Transverse colon (tissue), 4 donors: ENCODE results near the gene ACTN4. TPM values are rescaled to one million over a fixed set of nuclear protein-coding genes. Genes with fewer than 3 reads are reported as not detected.

Source experiments
- DNase-seq: peaks from one replicate; pipeline ENCODE4 v3.0.0-alpha.2; 2019
- H3K27ac ChIP-seq, 4 donors: fragments of 200-600 bp; sonication (generic); 2 replicates each; pipeline ENCODE4 v1.5.1; 2016 to 2018; ENCODE audit warnings: inconsistent platforms in 4 of 4
- H3K27me3 ChIP-seq: fragments of 200-600 bp; sonication (generic); 2 replicates; pipeline ENCODE4 v1.5.1; 2017; ENCODE audit warnings: inconsistent platforms
- H3K36me3 ChIP-seq, 4 donors: fragments of 200-600 bp; sonication (generic); 2 replicates each; pipeline ENCODE4 v1.5.1; 2017 to 2019; ENCODE audit warnings: inconsistent platforms in 4 of 4
- H3K4me1 ChIP-seq, 4 donors: fragments of 200-600 bp; sonication (generic); 2 replicates each; pipeline ENCODE4 v1.5.1; 2017 to 2020; ENCODE audit warnings: inconsistent platforms in 4 of 4
- H3K4me3 ChIP-seq, 4 donors: fragments of 200-600 bp; sonication (generic); 1 replicate in 1 of 4; 2 replicates in 3 of 4; pipeline versions ENCODE4 v1.5.1 to v1.6.1; 2017 to 2019; ENCODE audit warnings: inconsistent platforms in 4 of 4
- H3K9me3 ChIP-seq, 2 donors: fragments of 200-600 bp; sonication (generic); 2 replicates each; pipeline ENCODE4 v1.5.1; 2017 to 2019; ENCODE audit warnings: inconsistent platforms in 2 of 2
- EP300 ChIP-seq: sonication (generic); formaldehyde crosslinking; IDR thresholded peaks from one replicate; pipeline ENCODE4 v1.6.1; 2017; ENCODE audit warnings: antibody characterized with exemption, low read depth
- POLR2A ChIP-seq: fragments of 450-650 bp; IDR thresholded peaks from one replicate; pipeline ENCODE4 v1.6.1; 2016; ENCODE audit warnings: antibody characterized with exemption, mild to moderate bottlenecking, moderate library complexity
- POLR2AphosphoS5 ChIP-seq, 3 donors: sonication (generic); formaldehyde crosslinking; IDR thresholded peaks; one replicate each; pipeline ENCODE4 v1.6.1; 2016; ENCODE audit warnings: antibody characterized with exemption in 3 of 3
- WGBS, 2 donors: methylation state at CpG; one replicate each; pipeline ENCODE4 v1.1.5; 2018; ENCODE audit warnings: low coverage in 1 of 2; 5-methylcytosine and 5-hydroxymethylcytosine counted together
- in situ Hi-C, 4 donors: fragments of 200-750 bp; cut with MboI; loops; one replicate each; pipeline versions ENCODE4 v1.15.0 to v1.15.1; 2017; ENCODE audit warnings: low sequenced_read_pairs in 3 of 4, low pct_ligation_motif_present in 1 of 4, low pct_unique_long_range_greater_than_20kb in 1 of 4
- intact Hi-C: fragments of 100-400 bp; cut with DNase I; formaldehyde crosslinking; loops from one replicate; pipeline ENCODE4 v1.15.1; 2023; ENCODE audit warnings: low total_unique reads
- total RNA-seq, 4 donors: library from RNA; depleted of rRNA; stranded (reverse); fragments of >200 nt; gene quantifications; one replicate each; pipeline ENCODE4 v1.1.0, GENCODE V29; 2016
- TF ChIP-seq, protein P1 (sequence below), 5 experiments: fragments of 200-600 bp in 3 of 5; fragments of 450-650 bp in 2 of 5; sonication (generic) in 3 of 5; IDR thresholded peaks; 1 replicate in 2 of 5; 2 replicates in 3 of 5; pipeline ENCODE4 v1.5.1; 2016 to 2017; ENCODE audit warnings: antibody characterized with exemption in 5 of 5, inconsistent platforms in 3 of 5, mild to moderate bottlenecking in 2 of 5, moderate library complexity in 1 of 5

Gene ACTN4
- total RNA-seq, 4 donors from 2014 or later, result 458 to 1,080 (median 723) TPM

DNA sequence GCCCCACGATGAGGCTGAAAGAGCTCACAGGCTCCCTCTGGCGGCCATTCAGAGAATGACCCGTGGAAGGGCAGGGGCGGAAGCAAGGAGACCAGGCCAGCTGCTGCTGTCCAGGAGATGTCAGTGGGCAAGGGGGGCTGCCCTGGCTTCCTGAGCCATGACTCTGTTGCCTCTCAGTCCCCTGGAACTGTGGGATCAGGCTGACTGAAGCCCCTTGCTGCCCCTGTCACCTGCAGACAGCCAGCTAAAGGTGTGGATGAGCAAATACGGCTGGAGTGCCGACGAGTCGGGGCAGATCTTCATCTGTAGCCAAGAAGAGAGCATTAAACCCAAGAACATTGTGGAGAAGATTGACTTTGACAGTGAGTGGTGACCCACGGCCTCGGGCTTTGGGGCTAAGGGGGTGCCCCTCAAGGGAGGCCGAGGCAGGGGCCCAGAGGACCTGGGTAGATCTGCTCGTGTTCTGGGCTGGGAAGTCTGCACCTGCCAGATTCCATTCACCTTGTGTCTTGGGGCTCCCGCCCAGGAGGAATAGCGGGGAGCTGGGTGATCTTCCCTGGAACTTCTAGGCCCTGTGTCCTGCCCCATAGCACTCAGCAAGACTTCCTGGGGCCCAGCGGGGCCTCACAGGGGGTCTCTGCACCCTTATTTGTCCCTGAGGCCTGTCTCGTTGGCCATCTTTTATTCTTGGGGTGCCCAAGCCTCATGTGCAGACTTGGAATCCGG is 12.5 kb upstream of the ACTN4 start:
- Histone ChIP-seq H3K4me1 (peaks cover 7 to 34% (median 22%) of the 10 kb centered on the region in 4 donors), H3K9me3 (no peaks in the 10 kb centered on the region), H3K27me3 (no peaks in the 10 kb centered on the region), H3K36me3 (peaks cover 0 to 24% (median 12%) of the 10 kb centered on the region in 4 donors), H3K27ac (peak overlapping the region; percentile 24 to 82 (median 74)), H3K4me3 (no peak overlapping the region)
- intact Hi-C loops (loop anchor here (10.0 kb wide), 1 partner anchor 230 kb away; the partner anchor contains the start of gene FAM98C), in situ Hi-C loops (no loop called here)
- DNase-seq, result peak; percentile 86
- TF ChIP-seq, protein P1, sequence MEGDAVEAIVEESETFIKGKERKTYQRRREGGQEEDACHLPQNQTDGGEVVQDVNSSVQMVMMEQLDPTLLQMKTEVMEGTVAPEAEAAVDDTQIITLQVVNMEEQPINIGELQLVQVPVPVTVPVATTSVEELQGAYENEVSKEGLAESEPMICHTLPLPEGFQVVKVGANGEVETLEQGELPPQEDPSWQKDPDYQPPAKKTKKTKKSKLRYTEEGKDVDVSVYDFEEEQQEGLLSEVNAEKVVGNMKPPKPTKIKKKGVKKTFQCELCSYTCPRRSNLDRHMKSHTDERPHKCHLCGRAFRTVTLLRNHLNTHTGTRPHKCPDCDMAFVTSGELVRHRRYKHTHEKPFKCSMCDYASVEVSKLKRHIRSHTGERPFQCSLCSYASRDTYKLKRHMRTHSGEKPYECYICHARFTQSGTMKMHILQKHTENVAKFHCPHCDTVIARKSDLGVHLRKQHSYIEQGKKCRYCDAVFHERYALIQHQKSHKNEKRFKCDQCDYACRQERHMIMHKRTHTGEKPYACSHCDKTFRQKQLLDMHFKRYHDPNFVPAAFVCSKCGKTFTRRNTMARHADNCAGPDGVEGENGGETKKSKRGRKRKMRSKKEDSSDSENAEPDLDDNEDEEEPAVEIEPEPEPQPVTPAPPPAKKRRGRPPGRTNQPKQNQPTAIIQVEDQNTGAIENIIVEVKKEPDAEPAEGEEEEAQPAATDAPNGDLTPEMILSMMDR (IDR thresholded peaks at IDR 0.05), result peak; percentile 95 to 97 (median 96)
- TF ChIP-seq EP300 (no peak), POLR2AphosphoS5 (IDR thresholded peaks at IDR 0.05) (peak in 2 of 3 donors; percentile 7 to 15)
- WGBS, 2 donors, result 20 to 64% methylated on average over 1 to 17 of the region's 17 CpGs

DNA sequence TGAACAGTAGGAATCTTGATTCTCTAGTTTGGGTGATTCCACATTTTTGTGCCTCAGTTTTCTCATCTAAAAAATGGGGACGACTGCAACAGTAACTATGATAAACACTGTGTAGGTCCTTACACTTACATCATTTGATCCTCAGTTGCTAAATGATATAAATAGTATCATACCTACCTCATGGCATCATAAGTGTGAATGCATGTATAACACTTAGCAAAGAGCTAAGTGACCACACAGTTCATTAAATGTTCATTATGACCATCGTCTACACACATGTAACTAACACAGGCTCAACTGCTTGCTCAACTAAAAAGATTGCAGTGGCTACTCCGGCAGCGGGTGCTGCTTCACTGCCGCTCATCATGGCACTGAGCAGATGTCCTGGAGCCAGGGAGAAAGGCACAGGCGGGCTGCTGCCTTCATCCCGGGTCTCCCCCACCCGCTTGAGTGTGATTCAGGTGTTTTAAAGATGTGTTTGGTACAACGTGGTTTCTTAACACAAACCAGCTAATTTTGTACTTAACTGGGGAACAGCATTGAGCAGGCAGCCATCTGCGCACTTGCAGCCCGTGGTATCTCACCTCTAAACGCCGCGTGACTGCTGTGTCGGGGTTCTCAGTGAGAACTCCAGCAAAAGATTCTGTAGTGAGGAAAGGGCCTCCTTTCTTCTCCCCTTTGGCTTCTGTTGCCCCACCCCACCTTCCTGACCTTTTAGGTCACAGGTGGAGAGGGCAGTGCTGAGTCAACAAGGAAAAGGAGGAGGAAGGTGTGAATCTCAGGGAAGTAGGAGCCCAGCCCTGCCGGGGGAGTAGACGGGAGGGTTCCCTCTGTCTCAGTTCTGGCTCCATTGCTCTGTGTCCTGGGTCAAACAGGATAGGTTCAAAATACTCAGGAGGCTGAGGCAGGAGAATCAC is 11.7 kb upstream of the ACTN4 start:
- no peaks in the 10 kb centered on the region for H3K9me3 ChIP-seq
- 78 to 86% methylated on average over 8 to 17 of the region's 17 CpGs for WGBS, 2 donors
- no peak for DNase-seq
- peak overlapping the region; percentile 69 to 82 (median 78) for H3K27ac ChIP-seq
- H3K36me3 ChIP-seq, result peaks cover 0 to 18% (median 8%) of the 10 kb centered on the region in 4 donors
- intact Hi-C loops (loop anchor here (10.0 kb wide), 1 partner anchor 231 kb away; the partner anchor contains the start of gene FAM98C), in situ Hi-C loops (no loop called here)
- H3K4me1 ChIP-seq, result peaks cover 7 to 41% (median 24%) of the 10 kb centered on the region in 4 donors
- H3K4me3 ChIP-seq, result no peak overlapping the region
- TF ChIP-seq, protein P1 (IDR thresholded peaks at IDR 0.05), result no peak
- no peak for TF ChIP-seq EP300
- TF ChIP-seq POLR2A, result no peak
- TF ChIP-seq POLR2AphosphoS5 (IDR thresholded peaks at IDR 0.05), result no peak
- no peaks in the 10 kb centered on the region for H3K27me3 ChIP-seq

DNA sequence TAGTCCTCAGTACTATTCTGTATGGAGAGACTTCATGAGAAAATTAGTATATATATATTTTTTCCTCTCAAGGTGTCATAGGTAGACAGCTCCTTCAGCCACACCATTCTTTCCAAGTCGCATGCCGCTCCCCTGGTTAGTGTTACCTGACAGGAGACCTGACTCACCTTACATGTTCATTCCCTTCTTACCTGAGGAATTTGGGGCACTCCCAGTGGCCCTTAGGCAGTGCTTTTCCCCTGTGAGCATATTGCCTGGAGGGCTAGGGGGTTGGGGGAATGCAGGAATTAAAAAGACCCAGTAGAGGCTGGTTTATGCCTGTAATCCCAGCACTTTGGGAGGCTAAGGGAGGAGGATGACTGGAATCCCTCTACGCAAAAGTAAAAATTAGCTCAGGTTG is 9.0 kb upstream of the ACTN4 start:
- H3K4me1 ChIP-seq, result peaks cover 7 to 56% (median 33%) of the 10 kb centered on the region in 4 donors
- intact Hi-C loops, result loop anchor here (10.0 kb wide), 1 partner anchor 234 kb away; the partner anchor contains the start of gene FAM98C
- no peaks in the 10 kb centered on the region for H3K9me3 ChIP-seq
- in situ Hi-C loops, result no loop called here
- peaks cover 0 to 3% (median 0%) of the 10 kb centered on the region in 4 donors for H3K36me3 ChIP-seq
- 98% methylated on average over 3 of the region's 3 CpGs; no CpG with 5 or more reads in 1 of the 2 donors for WGBS, 2 donors
- H3K27ac ChIP-seq, result peak overlapping the region in 2 of 4 donors; percentile 15 to 27
- H3K27me3 ChIP-seq, result no peaks in the 10 kb centered on the region
- TF ChIP-seq POLR2A, result no peak
- no peak for TF ChIP-seq EP300
- TF ChIP-seq POLR2AphosphoS5 (IDR thresholded peaks at IDR 0.05), result no peak
- TF ChIP-seq, protein P1 (IDR thresholded peaks at IDR 0.05), result no peak
- DNase-seq, result no peak
- no peak overlapping the region for H3K4me3 ChIP-seq

DNA sequence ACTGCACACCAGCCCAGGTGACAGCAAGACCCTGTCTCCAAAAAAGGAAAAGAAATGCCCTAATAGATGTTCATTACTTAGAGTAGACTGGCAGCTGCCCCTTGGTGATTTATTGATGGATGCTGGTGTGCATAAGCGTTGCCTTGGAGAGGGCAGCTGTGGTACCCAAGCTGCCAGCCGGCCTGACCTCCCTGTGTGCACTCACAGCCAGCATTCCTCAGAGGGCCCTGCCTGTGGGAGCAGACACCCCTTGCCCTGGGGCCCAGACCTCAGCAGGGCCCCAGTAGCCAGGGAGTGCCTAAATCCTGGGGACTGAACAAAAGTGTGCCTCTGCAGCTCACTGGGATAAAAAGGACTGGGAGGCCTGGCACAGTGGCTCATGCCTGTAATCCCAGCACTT is 7.8 kb upstream of the ACTN4 start:
- Histone ChIP-seq H3K27ac (peak overlapping the region; percentile 59 to 76 (median 70)), H3K4me1 (peaks cover 7 to 60% (median 33%) of the 10 kb centered on the region in 4 donors), H3K9me3 (no peaks in the 10 kb centered on the region), H3K27me3 (no peaks in the 10 kb centered on the region), H3K4me3 (no peak overlapping the region), H3K36me3 (peaks cover 0 to 3% (median 0%) of the 10 kb centered on the region in 4 donors)
- intact Hi-C loops, result loop anchor here (10.0 kb wide), 2 partner anchors 75 to 235 kb away; partner anchors contain the start of gene FAM98C
- in situ Hi-C loops, result no loop called here
- no peak for DNase-seq
- 88 to 90% methylated on average over 2 of the region's 2 CpGs for WGBS, 2 donors
- TF ChIP-seq, protein P1 (IDR thresholded peaks at IDR 0.05), result no peak
- no peak for TF ChIP-seq POLR2AphosphoS5 (IDR thresholded peaks at IDR 0.05)
- no peak for TF ChIP-seq EP300
- no peak for TF ChIP-seq POLR2A
